A549 (cell line): ENCODE results near the gene NPNT. TPM values are rescaled to one million over a fixed set of nuclear protein-coding genes. Genes with fewer than 3 reads are reported as not detected.
A peak's percentile ranks its signal among the peaks of the same experiment; 100 is the strongest.

Source experiments
- ATAC-seq, 2 experiments: fragments of 200-7000 bp in 1 of 2; fragments of >200 bp in 1 of 2; cut with Nextera tagmentation in 1 of 2; cut with Tn5 transposase in 1 of 2; 3 replicates each; pipeline versions ENCODE4 v1.8.0 to v1.9.1; 2018 to 2020; ENCODE audit warnings: mild to moderate bottlenecking in 1 of 2, moderate library complexity in 1 of 2
- CTCF ChIA-PET: fragments of 300-600 bp; sonication (Branson Sonifier 250); formaldehyde crosslinking; extraction: SDS; loops from one replicate; lab custom pipeline; 2021; ENCODE audit warnings: antibody characterized with exemption, inconsistent platforms; lab: Yijun Ruan, JAX
- POLR2A ChIA-PET: fragments of 350-600 bp; formaldehyde crosslinking; extraction: SDS; loops from one replicate; lab custom pipeline; 2021; ENCODE audit warnings: antibody characterized with exemption, inconsistent platforms; lab: Yijun Ruan, JAX
- DNase-seq, 2 experiments: peaks; one replicate each; pipeline versions ENCODE4 v3.0.0 to v3.0.0-alpha.2; 2011 to 2016; ENCODE audit warnings: low read depth in 1 of 2, low spot score in 1 of 2
- FAIRE-seq: peaks from 2 replicates; lab custom pipeline; 2011; peaks lifted over from hg19 to GRCh38; lab: Jason Lieb, UNC
- H3K27ac ChIP-seq, 2 experiments: fragments of >200 bp; sonication (Bioruptor Twin); formaldehyde crosslinking; 3 replicates each; pipeline ENCODE4 v1.5.1; 2016 to 2017
- H3K4me1 ChIP-seq: fragments of >200 bp; sonication (Bioruptor Twin); formaldehyde crosslinking; 3 replicates; pipeline ENCODE4 v1.6.1; 2016
- H3K4me2 ChIP-seq: fragments of >200 bp; sonication (Bioruptor Twin); formaldehyde crosslinking; 3 replicates; pipeline ENCODE4 v1.6.1; 2016
- H3K4me3 ChIP-seq: fragments of >200 bp; sonication (Bioruptor Twin); formaldehyde crosslinking; 3 replicates; pipeline ENCODE4 v1.5.1; 2016
- H3K9me3 ChIP-seq: fragments of >200 bp; sonication (Bioruptor Twin); formaldehyde crosslinking; 3 replicates; pipeline ENCODE4 v1.6.1; 2016
- ATOH8 ChIP-seq: fragments of 250-450 bp; sonication (Bioruptor Pico); IDR thresholded peaks from 2 replicates; pipeline ENCODE4 v1.5.0; 2020; ENCODE audit warnings: low read depth, mild to moderate bottlenecking, moderate library complexity
- CBX2 ChIP-seq: fragments of 200-600 bp; sonication (generic); IDR thresholded peaks from 2 replicates; pipeline ENCODE4 v1.6.1; 2016; ENCODE audit warnings: low read depth, mild to moderate bottlenecking, borderline replicate concordance
- CHD2 ChIP-seq: fragments of 150-350 bp; IDR thresholded peaks from 2 replicates; pipeline ENCODE4 v1.6.1; 2014; ENCODE audit warnings: low read length; ENCODE audit not compliant: partially characterized antibody
- CHD4 ChIP-seq: fragments of 200-600 bp; sonication (generic); IDR thresholded peaks from 2 replicates; pipeline ENCODE4 v1.6.1; 2016; ENCODE audit warnings: antibody characterized with exemption, mild to moderate bottlenecking, borderline replicate concordance
- CTCF ChIP-seq: fragments of >200 bp; sonication (Bioruptor Twin); formaldehyde crosslinking; IDR thresholded peaks from 3 replicates; pipeline ENCODE4 v1.5.1; 2016
- EHF ChIP-seq: fragments of 250-450 bp; sonication (Bioruptor Pico); IDR thresholded peaks from 2 replicates; pipeline ENCODE4 v1.5.0; 2020; ENCODE audit warnings: mild to moderate bottlenecking
- FOXS1 ChIP-seq: fragments of 250-450 bp; sonication (Bioruptor Pico); IDR thresholded peaks from 2 replicates; pipeline ENCODE4 v1.5.0; 2020; ENCODE audit warnings: mild to moderate bottlenecking, moderate library complexity
- HEYL ChIP-seq: fragments of 250-450 bp; sonication (Bioruptor Pico); IDR thresholded peaks from 2 replicates; pipeline ENCODE4 v1.8.0; 2021; ENCODE audit warnings: mild to moderate bottlenecking, moderate library complexity
- HOXA7 ChIP-seq: fragments of 250-450 bp; sonication (Bioruptor Pico); IDR thresholded peaks from 2 replicates; pipeline ENCODE4 v1.5.0; 2020; ENCODE audit warnings: mild to moderate bottlenecking, moderate library complexity
- HOXB13 ChIP-seq: fragments of 250-450 bp; sonication (Bioruptor Pico); IDR thresholded peaks from 2 replicates; pipeline ENCODE4 v1.5.0; 2020; ENCODE audit warnings: low read depth, mild to moderate bottlenecking, moderate library complexity
- KDM1A ChIP-seq: fragments of 200-600 bp; sonication (generic); IDR thresholded peaks from 2 replicates; pipeline ENCODE4 v1.6.1; 2016; ENCODE audit warnings: low read depth, mild to moderate bottlenecking
- KDM5A ChIP-seq: fragments of 200-600 bp; sonication (generic); IDR thresholded peaks from 2 replicates; pipeline ENCODE4 v1.6.1; 2016; ENCODE audit warnings: antibody characterized with exemption, mild to moderate bottlenecking
- MAFK ChIP-seq: fragments of 450-650 bp; IDR thresholded peaks from 2 replicates; pipeline ENCODE4 v1.6.1; 2014; ENCODE audit not compliant: partially characterized antibody
- MAX ChIP-seq: IDR thresholded peaks from 2 replicates; pipeline ENCODE4 v1.6.1; 2012
- MAZ ChIP-seq: fragments of 150-350 bp; IDR thresholded peaks from 2 replicates; pipeline ENCODE4 v1.6.1; 2014; ENCODE audit warnings: antibody characterized with exemption, low read depth, low read length, borderline replicate concordance
- PHF8 ChIP-seq: fragments of 200-600 bp; sonication (generic); IDR thresholded peaks from 2 replicates; pipeline ENCODE4 v1.6.1; 2016; ENCODE audit warnings: low read depth, mild to moderate bottlenecking, antibody characterized with exemption, moderate library complexity, borderline replicate concordance
- POLR2AphosphoS2 ChIP-seq: conservative IDR thresholded peaks from 2 replicates; pipeline ENCODE4 v1.6.1; 2012; ENCODE audit warnings: low read length, improper control_type of control experiment, inconsistent platforms
- RARB ChIP-seq: fragments of 250-450 bp; sonication (Bioruptor Pico); IDR thresholded peaks from 2 replicates; pipeline ENCODE4 v1.8.0; 2021; ENCODE audit warnings: mild to moderate bottlenecking, moderate library complexity
- RFX5 ChIP-seq: fragments of 450-650 bp; IDR thresholded peaks from 2 replicates; pipeline ENCODE4 v1.7.1; 2014; ENCODE audit warnings: antibody characterized with exemption, mild to moderate bottlenecking, moderate library complexity
- SREBF2 ChIP-seq: fragments of 450-650 bp; IDR thresholded peaks from 2 replicates; pipeline ENCODE4 v1.6.1; 2014; ENCODE audit warnings: mild to moderate bottlenecking, moderate library complexity
- TP53 ChIP-seq: fragments of 250-450 bp; sonication (Bioruptor Pico); IDR thresholded peaks from 2 replicates; pipeline ENCODE4 v1.5.0; 2021; ENCODE audit warnings: mild to moderate bottlenecking, moderate library complexity
- ZC3H11A ChIP-seq: fragments of 450-650 bp; IDR thresholded peaks from 2 replicates; pipeline ENCODE4 v1.6.1; 2014; ENCODE audit warnings: antibody characterized with exemption, mild to moderate bottlenecking
- WGBS: methylation state at CpG from one replicate; pipeline ENCODE4 v1.1.6; 2017; ENCODE audit errors: missing lambda C conversion rate; 5-methylcytosine and 5-hydroxymethylcytosine counted together
- polyA plus RNA-seq, 4 experiments: library from polyadenylated mRNA; depleted of rRNA in 3 of 4; stranded (reverse); fragments of >200 nt; fragmentation: RNase III in 1 of 4; extraction: RNeasy Plus Mini Kit Qiagen cat#74134 plus additional on column Dnase treatment in 1 of 4; gene quantifications; 2 replicates in 3 of 4; 3 replicates in 1 of 4; pipeline ENCODE4 v1.2.3, GENCODE V29; 2011 to 2017
- TF ChIP-seq, protein P1 (sequence below): fragments of >200 bp; sonication (Bioruptor Twin); formaldehyde crosslinking; IDR thresholded peaks from 3 replicates; pipeline ENCODE4 v1.6.1; 2016

The NPNT gene
- polyA plus RNA-seq, 2 of the 4 experiments (the other 2 are of a cell fraction), result 0.32 to 0.56 TPM

- FAIRE-seq (no peak), ATAC-seq (no peak), DNase-seq (no peak)
- Histone ChIP-seq H3K27ac (no peak overlapping the region), H3K4me3 (no peak overlapping the region), H3K4me2 (no peak overlapping the region), H3K4me1 (peaks cover 8% of the 10 kb centered on the region; the same call in 1 of the 3 replicates), H3K9me3 (no peaks in the 10 kb centered on the region)
- ChIA-PET CTCF (no interaction called here), POLR2A (no interaction called here)
- 60% methylated on average over 7 of the region's 7 CpGs for WGBS
- TF ChIP-seq SREBF2 (no peak), RARB (CRISPR knock-in tag) (no peak), MAX (no peak), CHD2 (no peak), HOXB13 (no peak), KDM5A (no peak)
- TF ChIP-seq, protein P1, sequence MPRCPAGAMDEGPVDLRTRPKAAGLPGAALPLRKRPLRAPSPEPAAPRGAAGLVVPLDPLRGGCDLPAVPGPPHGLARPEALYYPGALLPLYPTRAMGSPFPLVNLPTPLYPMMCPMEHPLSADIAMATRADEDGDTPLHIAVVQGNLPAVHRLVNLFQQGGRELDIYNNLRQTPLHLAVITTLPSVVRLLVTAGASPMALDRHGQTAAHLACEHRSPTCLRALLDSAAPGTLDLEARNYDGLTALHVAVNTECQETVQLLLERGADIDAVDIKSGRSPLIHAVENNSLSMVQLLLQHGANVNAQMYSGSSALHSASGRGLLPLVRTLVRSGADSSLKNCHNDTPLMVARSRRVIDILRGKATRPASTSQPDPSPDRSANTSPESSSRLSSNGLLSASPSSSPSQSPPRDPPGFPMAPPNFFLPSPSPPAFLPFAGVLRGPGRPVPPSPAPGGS, result no peak
These were observed 101.6 kb downstream of the NPNT start for GRCh38 chr4:105996845-105997244.

DNA sequence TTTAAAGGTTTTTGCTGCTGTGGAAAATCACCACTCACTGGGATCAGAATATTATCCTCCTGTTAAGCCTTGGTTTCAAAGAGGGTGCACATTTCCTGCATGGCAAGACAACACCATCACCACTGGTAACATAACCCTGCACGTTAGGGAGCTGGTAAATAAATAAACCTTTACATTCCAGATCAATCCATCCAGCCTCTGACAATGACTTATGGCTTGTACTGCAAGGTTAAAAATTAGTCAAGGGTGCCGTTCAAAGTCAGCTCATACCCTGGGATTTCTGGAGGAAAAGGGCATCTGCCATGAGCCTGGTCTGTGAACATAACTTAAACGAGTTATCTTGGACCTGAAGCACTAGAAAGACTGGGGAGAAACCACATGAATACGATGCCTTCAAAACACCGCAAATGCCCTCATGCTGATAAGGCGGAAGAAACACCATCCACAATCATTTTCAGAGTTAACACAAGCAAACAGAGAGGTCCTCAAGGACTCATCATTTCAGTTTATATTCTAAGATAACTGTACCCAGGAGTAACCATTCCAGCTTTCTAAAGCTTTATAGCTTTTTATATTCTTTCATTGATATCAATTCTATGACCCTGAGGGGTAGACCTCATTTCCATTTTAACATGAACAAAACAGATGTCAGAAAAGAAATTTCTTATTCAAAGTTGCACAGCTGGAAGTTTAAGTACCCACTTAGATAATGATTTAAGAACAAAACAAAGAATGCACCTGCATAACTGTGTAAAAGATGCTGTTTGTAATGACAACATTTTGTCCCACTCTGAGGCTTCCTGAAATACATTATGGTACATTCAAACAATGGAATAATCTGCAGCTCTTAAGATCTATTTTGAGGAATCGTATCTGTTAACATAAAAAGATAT is 103.1 kb downstream of the NPNT start:
- no peak overlapping the region for H3K4me3 ChIP-seq
- peaks cover 8% of the 10 kb centered on the region; the same call in 1 of the 3 replicates for H3K4me1 ChIP-seq
- no peak for TF ChIP-seq RFX5
- TF ChIP-seq EHF (CRISPR knock-in tag), result no peak
- TF ChIP-seq, all 56 proteins: peak for 0
- ChIA-PET POLR2A (no interaction called here), CTCF (no interaction called here)
- WGBS, result 48% methylated on average over 7 of the region's 7 CpGs
- Histone ChIP-seq H3K9me3 (no peaks in the 10 kb centered on the region), H3K27ac (no peak overlapping the region), H3K4me2 (peak overlapping the region; percentile 41)
- FAIRE-seq (no peak), DNase-seq (no peak), ATAC-seq (no peak)

DNA sequence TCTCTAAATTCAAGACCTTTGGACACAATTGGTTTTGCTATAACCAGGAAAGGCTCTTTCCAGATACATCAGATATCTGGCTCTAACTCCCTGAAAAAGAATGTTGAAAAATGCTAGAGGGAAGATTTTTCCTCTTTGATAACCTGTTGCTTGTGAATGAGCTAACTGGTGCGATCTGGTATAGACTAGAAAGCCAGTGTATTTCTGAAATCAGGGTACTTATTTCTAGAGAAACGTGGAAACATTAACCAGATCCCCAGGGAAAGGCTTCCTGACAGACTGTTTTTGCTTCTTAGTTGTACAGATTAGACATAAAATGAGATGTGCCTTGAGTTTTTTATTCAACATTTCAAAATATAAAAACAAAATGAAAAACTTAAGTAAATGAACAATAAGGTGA is 107.7 kb downstream of the NPNT start:
- ATAC-seq, result no peak
- 25% methylated on average over 2 of the region's 2 CpGs for WGBS
- H3K4me2 ChIP-seq, result no peak overlapping the region
- no peak for TF ChIP-seq ATOH8
- TF ChIP-seq TP53 (CRISPR knock-in tag), result no peak
- TF ChIP-seq HEYL, result no peak
- TF ChIP-seq CHD4, result no peak
- no peak for TF ChIP-seq HOXB13
- TF ChIP-seq POLR2AphosphoS2, result no peak
- no peak for TF ChIP-seq HOXA7 (CRISPR knock-in tag)
- TF ChIP-seq ZC3H11A, result no peak
- no peak for TF ChIP-seq MAFK
- no peak for TF ChIP-seq KDM1A
- no peak for TF ChIP-seq CBX2
- TF ChIP-seq CTCF, result no peak
- no peak for TF ChIP-seq MAZ
- TF ChIP-seq PHF8, result no peak
- no peak for TF ChIP-seq FOXS1
- H3K9me3 ChIP-seq, result no peaks in the 10 kb centered on the region
- no peak for FAIRE-seq
- ChIA-PET CTCF (no interaction called here), POLR2A (no interaction called here)
- no peak overlapping the region for H3K4me3 ChIP-seq
- no peak overlapping the region for H3K27ac ChIP-seq
- H3K4me1 ChIP-seq, result peaks cover 6% of the 10 kb centered on the region; the same call in 1 of the 3 replicates
- no peak for DNase-seq
